ENCODE data around the gene MSH5.

Gene MSH5

GRCh38 chr6:31739639-31740396, at the start of gene MSH5:
Gene MSH5, plus strand, starts transcription at chr6:31740005. Its CDS starts 462 bp downstream, at chr6:31740467.
- peak; percentile 96 for DNase-seq (ENCODE audit: low read depth)
- no peak for TF ChIP-seq CTCF (conservative IDR thresholded peaks at IDR 0.05; ENCODE audit: low read depth, low read length)

DNA sequence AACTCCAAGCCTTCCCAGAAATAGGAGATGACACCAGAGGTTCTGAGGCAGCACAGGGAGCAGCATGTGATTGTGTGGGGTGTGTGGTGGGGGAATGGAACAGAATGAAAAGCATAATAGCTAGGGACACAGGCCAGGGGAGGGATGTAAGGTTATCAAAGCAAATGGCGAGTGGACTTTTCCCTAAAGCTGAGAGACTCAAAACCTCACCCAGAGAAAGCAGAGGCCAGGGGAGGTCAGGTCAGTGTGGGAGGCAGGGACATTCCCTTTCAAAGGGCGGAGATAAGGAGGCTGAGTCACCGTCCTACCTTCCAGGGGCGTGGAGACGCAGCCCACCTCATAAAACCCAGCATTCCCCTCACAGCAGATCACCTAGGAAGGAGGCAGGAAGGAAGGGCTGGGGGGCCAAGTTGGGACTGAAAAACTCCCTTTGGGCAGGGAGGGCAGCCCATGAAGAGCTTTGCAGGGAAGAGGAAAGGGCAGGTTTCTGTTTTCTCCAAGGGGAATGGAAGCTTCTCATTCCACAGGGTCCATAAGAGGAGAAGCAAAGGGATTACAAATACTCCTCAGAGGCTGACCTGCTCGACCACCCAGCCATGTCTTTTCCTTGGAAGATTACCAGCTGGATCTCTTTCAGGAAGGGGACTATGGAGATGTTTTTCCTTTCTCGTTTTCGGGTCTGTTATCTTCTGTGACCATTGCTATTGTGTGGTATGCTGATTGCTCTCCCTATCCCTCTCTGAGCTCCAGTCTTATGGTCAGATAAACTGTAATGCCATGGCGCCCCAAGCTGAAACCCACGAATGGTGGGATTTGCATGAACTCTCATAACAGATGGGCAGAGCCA, 49.4 kb upstream of the MSH5 start:
- DNase-seq (ENCODE audit: low read depth): peak; percentile 34
- no peak for TF ChIP-seq CTCF (conservative IDR thresholded peaks at IDR 0.05; ENCODE audit: low read depth, low read length)
- H3K4me3 ChIP-seq (ENCODE audit: low read length): no peak overlapping the region

More at GRCh38 chr6:31739639-31740396, at the start of gene MSH5:
- peak within 1 kb of the TSS; percentile 87 for H3K4me3 ChIP-seq (ENCODE audit: low read length)

DNA sequence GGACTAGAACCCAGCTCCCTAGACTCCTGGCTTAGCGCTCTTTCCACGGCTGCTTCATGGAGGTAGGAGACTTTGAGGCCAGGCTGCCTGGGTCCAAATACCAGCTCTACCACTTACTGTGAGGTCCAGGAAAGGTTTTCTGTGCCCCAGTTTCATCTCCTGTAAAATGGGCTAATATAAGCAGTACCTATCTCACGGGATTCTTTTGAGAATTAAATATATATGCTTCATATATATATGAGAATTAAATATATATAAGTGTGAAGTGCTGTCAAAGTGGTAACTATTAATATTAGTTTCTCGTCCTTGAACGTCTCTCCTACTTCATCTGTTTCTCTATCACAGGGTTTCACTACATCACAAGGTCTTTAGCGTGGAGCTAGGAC, 48.7 kb upstream of the MSH5 start:
- no peak for TF ChIP-seq CTCF (conservative IDR thresholded peaks at IDR 0.05; ENCODE audit: low read depth, low read length)
- H3K4me3 ChIP-seq (ENCODE audit: low read length): no peak overlapping the region

DNA sequence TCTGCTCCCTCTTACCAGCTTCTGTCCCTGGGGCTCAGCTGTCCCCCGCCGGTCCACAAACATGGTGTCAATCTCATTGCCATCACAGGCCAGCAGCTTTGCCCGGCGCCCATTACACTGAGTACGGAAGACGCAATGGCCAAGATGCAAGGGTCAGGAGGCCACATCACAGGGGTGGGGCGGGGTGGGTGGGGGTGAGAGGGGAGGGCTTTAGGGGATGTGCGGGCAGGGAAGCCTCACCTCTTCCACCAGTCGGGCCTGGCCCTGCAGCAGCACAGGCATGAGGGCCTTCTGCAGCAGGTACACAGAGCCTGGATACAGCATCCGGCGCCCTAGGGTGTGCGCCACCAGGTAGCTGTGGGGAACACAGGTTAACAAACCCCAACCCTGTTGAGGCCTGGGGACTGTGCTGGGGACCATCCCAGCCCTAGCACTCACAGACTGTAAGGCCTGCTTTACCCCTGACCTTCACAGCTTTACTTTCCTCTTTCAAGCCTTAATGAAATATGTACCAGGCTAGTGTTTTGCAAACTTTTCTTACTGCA, 48.2 kb upstream of the MSH5 start:
- DNase-seq (ENCODE audit: low read depth): no peak
- TF ChIP-seq CTCF (conservative IDR thresholded peaks at IDR 0.05; ENCODE audit: low read depth, low read length): no peak
- no peak overlapping the region for H3K4me3 ChIP-seq (ENCODE audit: low read length)

More for the DNA sequence above, 48.7 kb upstream of the MSH5 start:
- no peak for DNase-seq (ENCODE audit: low read depth)

- DNase-seq (ENCODE audit: low read depth): no peak
- no peak for TF ChIP-seq CTCF (conservative IDR thresholded peaks at IDR 0.05; ENCODE audit: low read depth, low read length)
- no peak overlapping the region for H3K4me3 ChIP-seq (ENCODE audit: low read length)
Observed at GRCh38 chr6:31692353-31692752, 47.5 kb upstream of the MSH5 start.

GRCh38 chr6:31692886-31693285, 46.9 kb upstream of the MSH5 start:
- TF ChIP-seq CTCF (conservative IDR thresholded peaks at IDR 0.05; ENCODE audit: low read depth, low read length): no peak
- DNase-seq (ENCODE audit: low read depth): no peak
- no peak overlapping the region for H3K4me3 ChIP-seq (ENCODE audit: low read length)
